C4-2B (cell line): Measurements from ENCODE around the gene RASGRF2.

Experiments used
- H3K27ac ChIP-seq: fragments of 450-650 bp; 2 replicates; pipeline ENCODE4 v1.5.1; 2017
- ZFX ChIP-seq: fragments of 450-650 bp; IDR thresholded peaks from 2 replicates; pipeline ENCODE4 v1.6.1; 2017
- TF ChIP-seq, protein P1 (sequence below): fragments of 450-650 bp; conservative IDR thresholded peaks from 2 replicates; pipeline ENCODE4 v1.5.1; 2017; ENCODE audit warnings: mild to moderate bottlenecking

RASGRF2 gene, protein sequence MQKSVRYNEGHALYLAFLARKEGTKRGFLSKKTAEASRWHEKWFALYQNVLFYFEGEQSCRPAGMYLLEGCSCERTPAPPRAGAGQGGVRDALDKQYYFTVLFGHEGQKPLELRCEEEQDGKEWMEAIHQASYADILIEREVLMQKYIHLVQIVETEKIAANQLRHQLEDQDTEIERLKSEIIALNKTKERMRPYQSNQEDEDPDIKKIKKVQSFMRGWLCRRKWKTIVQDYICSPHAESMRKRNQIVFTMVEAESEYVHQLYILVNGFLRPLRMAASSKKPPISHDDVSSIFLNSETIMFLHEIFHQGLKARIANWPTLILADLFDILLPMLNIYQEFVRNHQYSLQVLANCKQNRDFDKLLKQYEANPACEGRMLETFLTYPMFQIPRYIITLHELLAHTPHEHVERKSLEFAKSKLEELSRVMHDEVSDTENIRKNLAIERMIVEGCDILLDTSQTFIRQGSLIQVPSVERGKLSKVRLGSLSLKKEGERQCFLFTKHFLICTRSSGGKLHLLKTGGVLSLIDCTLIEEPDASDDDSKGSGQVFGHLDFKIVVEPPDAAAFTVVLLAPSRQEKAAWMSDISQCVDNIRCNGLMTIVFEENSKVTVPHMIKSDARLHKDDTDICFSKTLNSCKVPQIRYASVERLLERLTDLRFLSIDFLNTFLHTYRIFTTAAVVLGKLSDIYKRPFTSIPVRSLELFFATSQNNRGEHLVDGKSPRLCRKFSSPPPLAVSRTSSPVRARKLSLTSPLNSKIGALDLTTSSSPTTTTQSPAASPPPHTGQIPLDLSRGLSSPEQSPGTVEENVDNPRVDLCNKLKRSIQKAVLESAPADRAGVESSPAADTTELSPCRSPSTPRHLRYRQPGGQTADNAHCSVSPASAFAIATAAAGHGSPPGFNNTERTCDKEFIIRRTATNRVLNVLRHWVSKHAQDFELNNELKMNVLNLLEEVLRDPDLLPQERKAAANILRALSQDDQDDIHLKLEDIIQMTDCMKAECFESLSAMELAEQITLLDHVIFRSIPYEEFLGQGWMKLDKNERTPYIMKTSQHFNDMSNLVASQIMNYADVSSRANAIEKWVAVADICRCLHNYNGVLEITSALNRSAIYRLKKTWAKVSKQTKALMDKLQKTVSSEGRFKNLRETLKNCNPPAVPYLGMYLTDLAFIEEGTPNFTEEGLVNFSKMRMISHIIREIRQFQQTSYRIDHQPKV (N-terminal part only)

DNA sequence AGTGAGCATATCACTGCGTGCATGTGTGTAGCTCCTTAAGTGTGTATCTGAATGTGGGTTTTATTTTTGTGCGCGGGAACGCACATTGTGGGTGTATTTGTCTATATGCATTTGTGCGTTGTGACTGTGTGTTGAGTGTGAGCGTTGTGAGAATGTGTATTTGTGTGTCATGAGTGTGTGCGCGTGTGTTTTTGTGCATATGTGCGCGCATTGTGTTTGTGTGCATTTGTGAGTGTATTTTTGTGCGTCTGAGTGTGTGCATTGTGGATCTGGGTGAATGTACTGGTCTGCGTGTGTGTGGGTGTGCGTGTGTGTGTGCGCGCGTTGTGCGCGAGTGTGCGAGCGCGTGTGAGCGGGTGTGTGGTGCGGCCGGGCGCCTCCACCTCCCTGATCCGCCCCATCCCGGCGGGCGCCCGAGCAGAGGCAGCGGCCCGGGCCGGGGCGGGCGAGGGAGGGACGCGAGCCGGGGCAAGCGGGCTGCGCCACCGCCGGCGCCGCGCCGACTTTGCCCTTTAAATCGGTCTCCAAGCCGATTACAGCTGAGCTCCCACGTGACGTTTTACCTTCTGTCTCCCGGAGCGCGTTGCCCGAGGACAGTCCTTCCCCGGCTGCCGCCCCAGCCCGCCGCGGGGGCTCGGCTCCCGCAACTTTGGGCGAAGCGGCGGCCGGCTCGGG is at the start of gene RASGRF2:
Gene RASGRF2 (plus strand): TSS at position 596 of the 675 bp plus-strand sequence. CDS start 376 bp downstream, outside the sequence.
- no peak for TF ChIP-seq ZFX
- TF ChIP-seq, protein P1, sequence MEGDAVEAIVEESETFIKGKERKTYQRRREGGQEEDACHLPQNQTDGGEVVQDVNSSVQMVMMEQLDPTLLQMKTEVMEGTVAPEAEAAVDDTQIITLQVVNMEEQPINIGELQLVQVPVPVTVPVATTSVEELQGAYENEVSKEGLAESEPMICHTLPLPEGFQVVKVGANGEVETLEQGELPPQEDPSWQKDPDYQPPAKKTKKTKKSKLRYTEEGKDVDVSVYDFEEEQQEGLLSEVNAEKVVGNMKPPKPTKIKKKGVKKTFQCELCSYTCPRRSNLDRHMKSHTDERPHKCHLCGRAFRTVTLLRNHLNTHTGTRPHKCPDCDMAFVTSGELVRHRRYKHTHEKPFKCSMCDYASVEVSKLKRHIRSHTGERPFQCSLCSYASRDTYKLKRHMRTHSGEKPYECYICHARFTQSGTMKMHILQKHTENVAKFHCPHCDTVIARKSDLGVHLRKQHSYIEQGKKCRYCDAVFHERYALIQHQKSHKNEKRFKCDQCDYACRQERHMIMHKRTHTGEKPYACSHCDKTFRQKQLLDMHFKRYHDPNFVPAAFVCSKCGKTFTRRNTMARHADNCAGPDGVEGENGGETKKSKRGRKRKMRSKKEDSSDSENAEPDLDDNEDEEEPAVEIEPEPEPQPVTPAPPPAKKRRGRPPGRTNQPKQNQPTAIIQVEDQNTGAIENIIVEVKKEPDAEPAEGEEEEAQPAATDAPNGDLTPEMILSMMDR: no peak
- no peak within 1 kb of the TSS for H3K27ac ChIP-seq

DNA sequence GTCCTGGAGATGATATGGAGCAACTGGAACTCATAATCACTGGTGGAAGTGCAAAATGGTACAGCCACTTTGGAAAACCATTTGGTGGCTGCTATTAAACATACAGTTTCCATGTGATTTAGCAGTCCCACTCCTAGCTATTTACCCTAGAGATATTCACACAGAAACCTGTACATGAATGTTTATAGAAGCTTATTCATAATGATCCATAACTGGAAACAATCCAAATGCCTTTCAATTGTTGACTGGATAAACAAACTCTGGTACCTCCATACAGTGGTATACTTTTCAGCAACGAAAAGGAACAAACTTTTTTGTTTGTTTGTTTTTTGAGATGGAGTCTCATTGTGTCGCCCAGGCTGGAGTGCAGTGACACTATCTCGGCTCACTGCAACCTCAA is 47.7 kb upstream of the RASGRF2 start:
- H3K27ac ChIP-seq: no peak overlapping the region
- TF ChIP-seq, protein P1: no peak
- no peak for TF ChIP-seq ZFX

DNA sequence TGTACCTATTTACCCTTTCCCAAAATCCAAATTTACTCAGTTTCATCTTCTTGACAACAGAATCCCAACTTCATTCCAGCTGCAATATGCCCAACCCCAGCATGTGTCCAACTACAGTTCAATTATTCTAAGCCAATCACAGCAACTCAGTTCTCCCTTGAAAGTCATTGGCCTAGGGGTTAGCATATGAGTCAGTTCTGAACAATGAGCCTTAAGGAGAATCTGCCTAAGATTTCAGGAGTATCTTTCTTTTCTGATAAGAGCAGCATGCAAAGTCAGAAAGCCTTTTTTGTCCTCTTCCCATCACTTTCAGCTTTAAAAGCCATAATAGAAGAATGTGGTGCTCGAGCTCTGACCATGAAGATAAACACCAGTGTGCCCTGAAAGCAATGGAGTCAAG is 44.4 kb upstream of the RASGRF2 start:
- H3K27ac ChIP-seq: no peak overlapping the region
- no peak for TF ChIP-seq ZFX
- TF ChIP-seq, protein P1: no peak

DNA sequence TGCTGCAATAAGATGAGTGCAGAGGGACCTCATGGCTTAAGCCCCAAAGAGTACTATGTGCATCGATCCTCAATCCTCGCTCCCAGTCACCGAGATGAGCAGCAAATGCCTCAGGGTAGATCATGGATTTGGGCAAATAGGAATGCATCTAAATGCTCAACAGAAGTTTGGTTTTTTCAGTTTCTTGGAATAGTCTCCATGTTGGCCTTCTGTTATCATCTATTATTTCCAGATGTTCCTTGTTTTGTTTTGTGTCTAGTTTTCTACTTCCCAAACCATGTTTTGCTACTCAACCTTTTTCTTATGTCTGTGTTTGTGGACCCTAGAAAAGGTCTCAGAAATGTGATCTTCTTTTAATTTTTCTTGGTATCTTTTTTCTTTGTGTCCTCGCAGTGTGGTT is 43.5 kb upstream of the RASGRF2 start:
- H3K27ac ChIP-seq: no peak overlapping the region
- TF ChIP-seq, protein P1: no peak
- no peak for TF ChIP-seq ZFX

DNA sequence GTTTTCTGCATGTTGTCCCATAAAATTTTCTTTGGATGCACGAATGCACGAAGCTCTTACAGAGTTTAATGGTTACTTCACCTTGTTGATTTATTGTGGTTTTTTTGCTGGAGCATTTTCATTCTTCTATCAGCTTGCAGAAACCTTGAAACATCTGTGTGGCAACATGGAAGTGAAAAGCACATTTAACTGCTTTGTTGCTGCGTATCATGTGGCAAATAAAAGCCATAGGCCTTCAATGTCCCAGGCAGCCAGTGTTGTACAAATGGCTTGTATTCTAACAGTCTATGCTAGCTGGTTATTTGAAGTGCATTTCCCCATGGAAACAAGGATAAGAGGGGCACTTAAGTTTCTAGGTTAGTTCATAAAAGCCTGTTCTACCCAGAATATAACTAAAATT is 42.5 kb upstream of the RASGRF2 start:
- H3K27ac ChIP-seq: no peak overlapping the region
- TF ChIP-seq, protein P1: no peak
- no peak for TF ChIP-seq ZFX

DNA sequence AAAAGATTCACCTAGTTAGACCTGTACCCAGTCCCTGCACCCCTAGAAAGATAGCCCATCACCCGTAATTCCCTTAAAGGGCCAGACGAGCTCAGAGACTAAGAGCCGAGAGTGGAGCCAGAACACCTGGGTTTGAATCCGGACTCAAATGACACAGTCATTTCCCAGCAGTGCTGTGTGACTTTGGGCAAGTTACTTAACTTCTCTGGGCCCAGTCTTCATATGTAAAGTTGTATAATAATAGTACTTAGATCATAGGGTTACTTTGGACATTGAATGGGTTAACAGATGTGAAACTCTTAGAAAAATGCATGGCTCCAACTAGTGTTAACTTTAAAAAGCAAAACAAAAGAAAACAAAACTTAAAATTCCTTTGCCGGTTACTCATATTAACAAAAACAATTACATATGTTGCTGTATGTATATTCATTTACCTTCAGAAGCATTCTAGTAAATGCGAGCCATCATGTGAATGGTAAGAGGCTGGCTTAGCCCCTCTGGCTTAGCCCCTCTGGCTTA is 40.4 kb upstream of the RASGRF2 start:
- TF ChIP-seq ZFX: no peak
- TF ChIP-seq, protein P1: no peak
- H3K27ac ChIP-seq: no peak overlapping the region
